SK-N-DZ (cell line): ENCODE results near the gene FBXW5. TPM values are rescaled to one million over a fixed set of nuclear protein-coding genes. Genes with fewer than 3 reads are reported as not detected.

Source experiments
- DNase-seq: peaks from one replicate; pipeline ENCODE4 v3.0.0-alpha.2; 2015; ENCODE audit warnings: low spot score
- polyA plus RNA-seq, 2 experiments: library from polyadenylated mRNA; depleted of rRNA; stranded (reverse); fragments of >200 nt; gene quantifications; 2 replicates each; pipeline ENCODE4 v1.2.3, GENCODE V29; 2014

FBXW5 gene
- polyA plus RNA-seq (2014; cell fraction: cytosol; rRNA removed): 85.0 and 89.0 TPM in 2 replicates
- polyA plus RNA-seq (2014; cell fraction: nucleus; rRNA removed): 443 and 578 TPM in 2 replicates

GRCh38 chr9:136944519-136945332, at the start of gene FBXW5, which contains the start of gene C8G:
Gene FBXW5, minus strand, starts transcription at chr9:136944738. Its CDS starts 655 bp downstream, at chr9:136944083.
Gene C8G, plus strand, starts transcription at chr9:136945243. Its CDS starts 78 bp downstream, at chr9:136945321.
- DNase-seq: peak; percentile 90

- no peak for DNase-seq
Measured at GRCh38 chr9:136992819-136993369, 48.4 kb upstream of the FBXW5 start.

- DNase-seq: peak; percentile 85
Measured at GRCh38 chr9:136991993-136992818, 47.7 kb upstream of the FBXW5 start, which contains the start of gene PAXX. Gene PAXX, plus strand, starts transcription at chr9:136992422. Its CDS starts 22 bp downstream, at chr9:136992444.

GRCh38 chr9:136990242-136990911, 45.8 kb upstream of the FBXW5 start:
- no peak for DNase-seq

GRCh38 chr9:136988872-136989271, 44.3 kb upstream of the FBXW5 start:
- DNase-seq: no peak

- DNase-seq: no peak
Measured at GRCh38 chr9:136985853-136986252, 41.3 kb upstream of the FBXW5 start.

GRCh38 chr9:136985027-136985602, 40.6 kb upstream of the FBXW5 start:
- no peak for DNase-seq

GRCh38 chr9:136984464-136985026, 40.0 kb upstream of the FBXW5 start:
- no peak for DNase-seq

GRCh38 chr9:136983656-136984314, 39.2 kb upstream of the FBXW5 start:
- no peak for DNase-seq

GRCh38 chr9:136983167-136983566, 38.6 kb upstream of the FBXW5 start:
- DNase-seq: no peak

- no peak for DNase-seq
Measured at GRCh38 chr9:136982232-136983051, 37.9 kb upstream of the FBXW5 start, which contains the start of gene LCNL1. Gene LCNL1, plus strand, starts transcription at chr9:136982993. Its CDS starts 594 bp downstream, at chr9:136983587.

GRCh38 chr9:136981588-136982231, 37.2 kb upstream of the FBXW5 start:
- no peak for DNase-seq

- no peak for DNase-seq
Measured at GRCh38 chr9:136980669-136981478, 36.3 kb upstream of the FBXW5 start.

GRCh38 chr9:136979769-136980587, 35.4 kb upstream of the FBXW5 start:
- no peak for DNase-seq

GRCh38 chr9:136978865-136979544, 34.5 kb upstream of the FBXW5 start:
- DNase-seq: no peak
